ENCODE results near the gene SYNGR2.

The SYNGR2 gene

GRCh38 chr17:78208486-78208885, 40.1 kb downstream of the SYNGR2 start:
- no peak for DNase-seq

GRCh38 chr17:78210111-78210510, 41.7 kb downstream of the SYNGR2 start:
- DNase-seq = no peak

- DNase-seq = no peak
These were observed 42.7 kb downstream of the SYNGR2 start for GRCh38 chr17:78211032-78211431.

- DNase-seq = peak; percentile 88
These were observed 45.8 kb downstream of the SYNGR2 start, which contains the start of gene BIRC5 for GRCh38 chr17:78214016-78214705. Gene BIRC5 (plus strand): TSS chr17:78214253. CDS start chr17:78214317, 64 bp downstream.

GRCh38 chr17:78214706-78215061, 46.3 kb downstream of the SYNGR2 start:
- no peak for DNase-seq

GRCh38 chr17:78219396-78220150, 51.2 kb downstream of the SYNGR2 start:
- DNase-seq = no peak

Measured in stimulated activated naive CD4-positive, alpha-beta T cell treated with Interleukin-2 at 50 U/mL for 16 hours (primary cell).